Right lobe of liver (tissue), 4 donors: ENCODE data around the gene RPL31.

Experiments
- CTCF ChIP-seq, 4 donors: fragments of 200-600 bp in 3 of 4; fragments of 450-650 bp in 1 of 4; IDR thresholded peaks; one replicate each; pipeline versions ENCODE4 v1.5.1 to v1.8.0; 2016 to 2022; ENCODE audit warnings: antibody characterized with exemption in 4 of 4, mild to moderate bottlenecking in 2 of 4
- POLR2A ChIP-seq: fragments of 450-650 bp; IDR thresholded peaks from one replicate; pipeline ENCODE4 v1.6.1; 2017; ENCODE audit warnings: antibody characterized with exemption, mild to moderate bottlenecking
- donor health status: DM: no; HTN: no; CAD: no.
- donor health status: DM: no; HTN: no; CAD: no.
- donor health status: DM: no; HTN: yes; CAD: no.

GRCh38 chr2:101003278-101003775 is 1.2 kb downstream of the RPL31 start:
- no peak for TF ChIP-seq POLR2A
- TF ChIP-seq CTCF (IDR thresholded peaks at IDR 0.05): no peak
